GM18520 (cell line): ENCODE data around the gene MYBBP1A.

ENCODE experiments used
- ATAC-seq: cut with Tn5 transposase; IDR thresholded peaks from one replicate; pipeline ENCODE4 v1.9.1; 2021; ENCODE audit not compliant: unreplicated experiment

Gene MYBBP1A

DNA sequence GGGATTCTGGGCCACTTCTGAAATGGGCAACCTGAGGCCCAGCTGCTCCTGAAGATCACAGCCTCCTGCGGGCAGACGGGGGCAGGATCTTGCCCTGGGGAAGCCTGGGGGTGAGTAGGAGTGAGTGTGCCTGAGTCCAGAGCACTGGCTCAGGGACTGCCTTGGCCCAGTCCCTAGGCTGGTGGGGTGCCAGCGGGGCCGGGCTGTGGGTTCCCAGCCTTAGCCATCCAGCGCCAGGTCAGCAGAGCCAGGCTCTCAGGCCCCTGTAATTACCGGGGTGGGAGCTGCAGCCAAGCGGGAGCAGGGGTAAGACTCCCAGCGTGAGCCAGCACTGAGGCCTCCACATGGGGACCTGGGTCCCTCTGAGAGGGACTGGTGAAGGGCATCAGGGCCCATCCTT is 48.3 kb downstream of the MYBBP1A start:
- ATAC-seq = no peak

DNA sequence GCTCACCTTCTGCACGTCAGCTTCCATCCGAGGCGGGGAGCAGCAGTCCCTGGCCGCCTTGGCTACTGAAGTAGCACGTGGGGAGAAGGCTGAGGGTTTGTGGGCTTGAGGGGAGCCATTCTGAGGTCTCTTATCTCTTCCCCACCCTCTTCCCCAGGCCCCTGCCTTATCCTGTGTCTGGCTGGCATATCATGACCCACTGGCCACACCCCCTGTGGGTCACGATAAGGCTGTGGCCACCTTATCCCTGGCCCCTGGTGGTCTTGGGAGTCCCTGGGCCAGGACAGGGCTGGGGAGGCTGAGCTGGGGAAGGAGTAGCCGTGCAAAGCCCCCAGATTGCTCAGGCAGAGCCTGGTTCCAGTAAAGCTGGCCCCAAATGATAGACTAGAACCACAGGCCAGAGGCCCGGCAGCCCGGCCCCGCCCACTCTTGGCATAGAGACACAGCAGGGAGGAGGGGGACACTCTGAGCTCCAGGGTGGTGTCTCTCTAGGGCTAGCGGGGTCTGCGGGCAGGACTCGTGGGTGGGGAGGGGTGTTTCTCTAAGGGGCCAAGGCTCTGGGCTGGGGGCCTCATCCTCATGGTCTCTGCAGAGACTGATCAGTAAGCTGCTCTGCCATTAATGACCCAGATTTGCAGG is 48.9 kb downstream of the MYBBP1A start:
- no peak for ATAC-seq

DNA sequence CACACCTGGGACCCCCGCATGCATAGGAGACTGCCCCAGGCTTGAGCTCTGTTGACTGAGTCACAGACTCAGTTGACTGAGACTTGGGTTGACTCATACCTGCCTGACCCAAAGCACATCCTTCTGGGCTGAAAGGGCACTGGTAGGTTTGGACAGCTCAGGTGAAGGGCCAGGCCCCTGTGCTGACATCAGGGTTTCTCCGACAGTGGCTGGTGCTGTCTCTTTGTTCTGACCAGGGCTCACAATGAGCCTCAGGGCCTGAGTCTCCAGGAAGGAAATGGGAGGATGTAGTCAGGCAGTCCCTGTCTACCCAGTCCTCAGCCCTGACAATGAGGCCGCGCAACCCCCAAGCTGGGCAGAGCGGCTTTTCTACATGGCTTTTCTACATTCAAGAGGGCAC is 50.0 kb downstream of the MYBBP1A start:
- no peak for ATAC-seq

DNA sequence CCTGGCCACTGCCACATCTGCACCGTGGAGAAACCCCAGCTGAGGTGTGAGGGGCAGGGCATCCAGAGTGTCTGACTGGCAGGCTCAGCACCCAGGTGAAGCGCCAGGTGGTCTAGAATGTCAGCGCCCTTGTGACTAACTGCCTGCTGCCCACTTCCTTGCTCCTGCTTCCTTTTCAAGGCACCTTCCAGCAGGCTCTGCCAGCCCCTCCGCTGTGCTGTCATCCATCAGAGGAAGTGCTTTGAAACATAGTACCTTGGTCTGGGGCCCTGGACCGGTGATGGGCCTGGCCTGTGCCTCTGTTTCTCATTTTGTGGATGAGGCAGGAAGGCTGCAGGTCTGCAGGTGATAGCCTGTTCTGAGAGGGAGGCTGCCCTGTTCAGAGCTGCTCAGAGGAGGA is 51.0 kb downstream of the MYBBP1A start:
- ATAC-seq = no peak

DNA sequence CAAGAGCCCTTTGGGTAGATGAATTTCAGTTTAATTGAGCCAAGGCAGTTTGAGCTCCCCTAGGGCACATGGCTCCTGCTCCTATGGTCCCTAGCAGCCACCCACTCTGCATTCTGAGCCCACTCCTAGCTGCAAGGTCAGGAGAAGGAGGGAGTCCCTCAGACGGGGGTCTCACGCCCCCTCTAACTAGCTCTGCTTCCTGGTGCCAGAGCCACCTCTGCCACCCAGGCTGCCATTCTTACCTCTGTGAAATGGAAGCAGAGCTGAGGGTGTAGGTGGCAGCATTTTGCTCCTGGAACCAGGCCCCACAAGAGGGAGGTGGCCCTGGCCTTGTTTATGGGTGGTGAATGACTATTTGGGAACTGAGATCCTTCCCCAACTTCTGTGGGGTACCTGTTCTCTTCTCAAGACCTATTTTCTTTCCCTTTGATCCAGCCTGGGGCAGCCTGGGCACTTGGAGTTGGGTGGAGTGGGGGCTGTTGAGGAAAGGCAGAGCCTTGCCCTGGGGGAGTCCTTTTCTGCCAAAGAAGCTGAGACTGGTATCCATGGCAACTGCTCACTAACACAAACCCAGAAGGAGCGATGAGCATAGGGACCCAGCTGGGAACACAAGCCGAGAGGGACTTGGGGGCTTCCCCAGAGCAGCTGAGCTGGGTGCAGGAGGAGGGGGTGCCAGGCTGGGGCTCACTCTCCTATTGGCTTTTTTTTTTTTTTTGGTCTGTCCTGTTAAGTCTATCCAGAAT is 51.7 kb downstream of the MYBBP1A start:
- ATAC-seq = no peak

DNA sequence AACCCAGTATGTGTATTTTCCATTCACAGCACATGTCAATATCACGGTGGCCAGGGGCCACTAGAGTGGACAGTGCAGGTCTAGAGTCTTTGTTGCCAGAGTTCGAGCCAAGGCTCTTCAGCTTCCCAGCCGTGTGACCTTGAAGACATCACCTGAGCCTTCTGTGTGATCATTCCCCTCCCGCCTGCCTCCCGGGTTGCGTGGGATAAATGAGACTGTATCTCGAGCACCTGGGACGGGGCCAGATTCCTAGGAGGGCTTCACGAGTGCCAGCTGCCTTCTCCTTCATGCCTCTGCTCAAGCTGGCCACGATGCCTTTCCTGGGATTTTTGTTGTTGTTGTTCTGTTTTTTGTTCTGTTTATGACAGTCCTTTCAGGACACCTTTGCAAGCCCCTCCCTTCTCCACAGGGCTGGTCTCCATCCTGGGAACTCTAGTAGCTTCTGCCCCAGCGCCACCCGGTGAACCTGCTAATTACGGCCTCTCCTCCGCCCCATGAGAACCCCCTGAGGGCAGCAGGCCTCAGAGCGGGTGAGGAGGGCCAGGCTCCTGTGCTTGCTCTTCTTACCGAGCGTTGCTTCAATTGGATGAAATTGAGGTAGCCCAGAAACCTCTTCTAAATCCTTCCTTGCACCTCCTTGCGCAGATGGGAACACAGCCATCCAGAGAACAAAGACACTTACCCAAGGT is 52.6 kb downstream of the MYBBP1A start:
- no peak for ATAC-seq

DNA sequence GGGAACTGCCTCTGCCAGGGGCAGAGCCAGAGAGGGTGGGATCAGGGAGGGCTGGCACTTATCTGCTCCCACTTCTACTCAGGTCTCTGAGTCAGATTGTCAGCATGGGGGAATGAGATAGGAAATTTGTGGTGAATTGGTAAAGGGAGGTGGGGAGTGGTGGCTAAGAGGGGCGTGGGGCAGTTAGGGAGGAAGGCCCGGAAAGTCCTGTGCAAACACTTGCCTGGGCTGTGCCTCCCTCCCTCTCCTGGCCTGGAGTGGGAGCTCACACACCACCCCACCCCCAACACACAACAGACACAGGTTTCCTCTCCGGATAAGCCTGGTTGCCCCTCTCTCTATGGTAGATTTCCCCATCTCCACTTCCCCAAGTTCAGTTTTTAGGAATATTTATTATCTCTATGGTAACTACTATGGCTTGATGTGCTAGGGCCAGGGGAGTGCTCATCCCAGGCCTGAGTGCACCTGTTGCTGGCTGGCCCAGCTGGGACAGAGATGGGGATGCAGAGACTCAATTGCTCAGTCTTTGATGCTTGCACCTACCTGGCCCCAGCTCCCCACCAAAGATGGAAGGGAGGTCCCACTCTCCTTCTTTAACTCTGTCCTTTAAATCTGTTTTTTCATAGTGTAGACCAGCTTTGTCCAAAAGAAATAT is 53.8 kb downstream of the MYBBP1A start:
- no peak for ATAC-seq

DNA sequence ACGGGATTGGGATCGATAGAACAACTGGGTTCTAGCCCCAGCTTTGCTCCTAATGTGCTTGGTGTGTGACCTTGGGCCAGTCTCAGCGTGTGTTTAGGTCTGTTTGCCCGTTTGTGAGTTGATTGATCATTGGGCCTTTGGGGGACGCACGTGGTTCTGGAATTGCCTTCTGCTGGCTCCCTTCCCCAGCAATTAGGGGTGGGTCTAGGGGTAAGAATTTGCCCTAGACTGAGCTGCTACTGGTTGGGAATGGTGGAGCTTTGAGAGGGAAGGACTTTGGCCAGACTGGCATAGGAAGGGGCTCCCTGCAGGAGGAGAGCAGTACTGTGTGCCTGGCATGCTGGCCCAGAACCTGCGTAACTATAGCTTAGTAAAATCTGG is 55.0 kb downstream of the MYBBP1A start:
- no peak for ATAC-seq

DNA sequence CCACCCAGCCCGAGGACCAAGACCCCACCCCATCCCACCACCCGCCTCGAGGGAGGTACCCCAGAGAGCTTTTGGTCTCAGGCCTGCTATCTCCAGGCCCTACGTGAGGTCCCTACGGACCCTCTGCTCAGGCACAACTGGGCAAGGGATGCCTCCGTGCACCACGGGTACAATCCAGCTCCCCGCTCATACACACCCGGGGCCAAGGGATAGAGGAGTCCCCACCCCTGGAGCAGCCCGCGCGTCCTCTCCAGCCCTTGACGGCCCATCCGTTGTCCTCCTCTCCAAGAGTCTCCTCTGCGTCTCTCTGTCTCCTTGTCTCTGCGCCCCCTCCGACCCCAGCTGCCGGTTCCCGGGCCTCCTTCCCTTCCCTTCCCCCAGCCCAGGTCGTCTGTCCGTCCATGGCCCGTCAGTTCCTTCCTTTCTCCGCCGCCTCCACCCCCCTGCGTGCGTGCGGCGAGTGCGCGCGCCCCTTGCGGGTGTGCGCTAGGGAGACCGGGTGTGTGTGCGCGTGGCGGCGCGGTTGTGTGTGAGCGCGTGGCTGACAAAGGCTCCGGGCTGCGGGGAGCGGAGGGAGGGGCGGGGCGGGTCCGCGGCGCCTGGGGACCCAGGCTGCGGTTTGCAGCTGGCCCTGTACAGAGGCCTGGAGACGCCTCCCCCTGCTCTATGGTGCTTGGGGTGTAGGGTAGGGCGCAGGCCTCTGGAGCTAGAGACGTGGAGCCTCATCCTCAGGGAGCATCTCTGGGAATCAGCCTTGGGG is 55.6 kb downstream of the MYBBP1A start:
- ATAC-seq = no peak

DNA sequence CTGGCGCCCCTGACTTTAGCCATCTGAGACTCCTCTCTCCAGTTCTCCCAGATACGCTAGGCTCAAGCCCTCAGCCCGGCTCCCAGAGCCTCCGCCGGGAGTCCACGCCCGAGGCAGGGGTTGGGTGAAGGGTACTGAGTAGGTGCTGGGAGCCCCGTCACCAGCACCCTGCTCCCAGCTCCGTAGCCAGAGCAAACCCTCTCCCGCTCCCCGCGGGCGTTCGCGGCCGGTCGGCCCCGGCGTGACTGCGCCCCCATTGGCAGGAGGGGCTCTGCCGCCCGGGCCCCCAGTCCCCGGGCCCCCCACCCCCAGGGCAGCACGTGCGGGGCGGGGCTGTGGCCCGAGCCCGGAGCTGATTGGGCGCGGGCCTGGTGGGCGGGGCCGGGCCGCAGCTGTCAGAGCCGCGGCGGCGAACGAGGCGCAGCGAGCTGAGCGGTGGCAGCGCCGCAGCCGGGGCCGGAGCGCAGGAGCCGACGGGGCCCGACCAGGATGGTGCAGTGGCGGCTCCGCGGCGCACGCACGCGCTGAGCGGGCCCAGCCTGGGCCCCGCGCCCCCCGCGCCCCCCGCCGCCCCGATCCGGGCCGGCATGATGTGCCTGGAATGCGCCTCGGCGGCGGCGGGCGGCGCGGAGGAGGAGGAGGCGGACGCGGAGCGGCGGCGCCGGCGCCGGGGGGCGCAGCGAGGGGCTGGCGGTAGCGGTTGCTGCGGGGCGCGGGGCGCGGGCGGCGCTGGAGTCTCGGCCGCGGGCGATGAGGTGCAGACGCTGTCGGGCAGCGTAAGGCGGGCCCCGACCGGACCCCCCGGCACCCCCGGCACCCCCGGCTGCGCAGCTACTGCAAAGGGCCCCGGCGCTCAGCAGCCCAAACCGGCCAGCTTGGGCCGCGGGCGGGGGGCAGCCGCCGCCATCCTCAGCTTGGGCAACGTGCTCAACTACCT is 56.5 kb downstream of the MYBBP1A start, which contains the start of gene SPNS2:
TSS of gene SPNS2 (plus strand) at position 421 of the 937 bp plus-strand sequence. CDS start at position 588, 167 bp downstream.
- ATAC-seq = peak; percentile 36

DNA sequence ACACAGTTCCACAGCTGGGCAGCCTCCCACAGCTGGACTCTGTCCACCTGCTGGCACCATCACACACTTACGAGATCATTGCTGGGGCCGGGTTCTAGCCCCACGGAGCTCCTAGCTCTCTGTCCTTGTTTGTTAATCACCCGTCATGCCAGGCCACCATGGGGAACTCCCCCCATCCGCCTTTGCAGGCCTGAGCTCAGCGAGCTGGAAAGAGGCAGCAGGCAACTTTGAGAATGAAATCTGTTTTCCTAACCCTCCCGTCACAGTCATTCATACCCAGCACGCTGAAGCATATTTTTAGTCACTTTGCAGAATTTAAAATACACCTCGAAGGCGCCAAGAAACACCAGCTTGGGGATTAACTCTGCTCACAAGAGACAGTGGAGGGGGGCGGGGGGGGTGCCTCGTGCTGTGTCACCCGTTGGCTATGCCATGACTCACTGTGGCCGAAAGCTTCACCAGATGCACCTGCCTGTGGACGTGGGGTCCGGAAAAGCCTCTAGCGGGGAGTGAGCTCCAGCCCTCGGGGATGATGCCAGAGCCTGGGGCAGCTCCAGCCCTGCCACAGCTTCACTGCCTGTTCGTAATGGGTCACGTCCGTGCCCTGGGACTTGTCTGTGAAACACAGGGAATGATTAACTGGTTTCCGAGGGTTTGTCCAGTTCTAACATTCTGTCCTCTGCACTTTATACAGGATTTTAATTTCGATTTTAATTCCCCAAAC is 57.9 kb downstream of the MYBBP1A start:
- no peak for ATAC-seq

DNA sequence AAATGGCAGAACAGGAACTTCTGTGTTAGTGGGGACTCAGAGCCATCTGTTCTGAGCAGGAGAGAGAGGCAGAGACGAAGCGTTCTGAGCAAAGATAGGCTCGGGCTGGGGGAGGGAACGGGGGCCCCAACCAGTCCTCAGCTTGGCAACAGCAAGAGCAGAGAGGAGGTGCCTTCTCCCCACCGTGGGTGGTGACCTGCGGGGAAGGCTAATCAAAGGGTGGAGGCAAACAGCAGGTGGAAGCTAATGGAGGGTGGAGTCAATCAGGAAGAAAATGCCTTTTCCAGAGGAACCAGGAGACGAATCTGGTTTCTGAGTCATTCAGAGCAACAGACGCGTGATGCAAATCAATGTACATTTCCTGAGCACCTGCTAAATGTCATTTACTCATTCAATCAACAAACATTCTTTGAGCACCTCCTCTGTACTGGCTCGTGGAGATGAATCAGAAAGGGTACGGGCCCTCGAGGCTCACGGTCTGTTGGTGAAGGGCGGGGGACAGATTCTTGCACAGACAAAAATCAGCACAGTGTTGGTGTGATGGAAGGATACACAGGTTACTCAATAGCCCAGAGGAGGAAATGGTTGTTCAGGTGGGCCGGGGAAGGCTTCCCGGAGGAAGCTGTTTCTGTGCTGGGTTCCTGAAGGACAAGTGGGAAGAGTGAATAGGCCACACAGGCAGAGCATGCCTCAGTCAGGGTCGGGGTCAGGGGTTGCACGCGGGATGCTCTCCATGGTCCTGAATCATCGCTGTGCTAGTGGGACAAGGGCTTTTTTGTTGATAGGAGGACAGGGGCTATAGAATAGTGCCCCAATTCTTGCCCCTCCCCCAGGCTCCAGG is 62.2 kb downstream of the MYBBP1A start:
- no peak for ATAC-seq

DNA sequence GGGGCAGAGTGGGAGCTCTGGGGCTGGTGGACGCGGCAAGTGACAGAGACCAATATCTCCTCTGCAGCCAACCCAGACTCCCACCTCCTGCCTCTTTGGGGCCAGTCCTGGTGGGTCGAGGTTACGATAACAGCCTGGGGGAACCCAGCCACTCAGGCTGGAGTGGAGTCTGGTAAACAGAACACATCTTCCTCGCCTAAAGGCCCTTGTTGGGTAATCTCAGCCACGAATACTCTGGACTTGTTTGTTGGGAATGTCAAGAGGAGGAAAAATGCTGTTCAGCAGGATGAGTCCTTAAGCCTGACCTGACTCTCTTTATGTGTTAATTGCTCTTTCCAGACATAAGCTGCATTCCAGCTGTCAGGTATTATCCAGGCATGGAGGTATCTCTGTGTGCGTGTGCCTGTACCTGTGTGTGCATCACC is 64.5 kb downstream of the MYBBP1A start:
- ATAC-seq = no peak

DNA sequence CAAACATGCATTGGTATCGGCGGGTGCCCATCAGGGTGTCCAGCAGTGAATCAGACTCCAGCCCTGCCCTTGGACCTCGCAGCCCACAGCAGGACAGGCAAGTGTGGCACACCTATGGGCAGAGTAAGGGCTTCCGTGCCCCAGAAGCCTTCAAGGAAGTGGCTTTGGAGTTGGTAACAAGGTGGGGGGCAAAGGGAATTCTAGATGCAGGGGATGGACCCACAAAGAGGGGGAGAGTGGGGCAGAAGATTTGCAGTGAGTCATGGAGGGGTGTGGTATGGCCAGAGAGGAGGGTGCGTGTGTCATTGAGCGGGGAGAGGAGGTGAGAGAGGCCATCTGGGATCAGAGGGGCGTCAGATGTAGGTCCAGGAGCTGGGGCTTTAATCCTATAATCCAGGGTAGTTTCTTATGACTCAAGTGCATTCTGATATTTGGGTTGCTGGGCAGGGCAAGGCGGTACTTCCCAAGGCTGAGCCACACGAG is 65.0 kb downstream of the MYBBP1A start:
- no peak for ATAC-seq

DNA sequence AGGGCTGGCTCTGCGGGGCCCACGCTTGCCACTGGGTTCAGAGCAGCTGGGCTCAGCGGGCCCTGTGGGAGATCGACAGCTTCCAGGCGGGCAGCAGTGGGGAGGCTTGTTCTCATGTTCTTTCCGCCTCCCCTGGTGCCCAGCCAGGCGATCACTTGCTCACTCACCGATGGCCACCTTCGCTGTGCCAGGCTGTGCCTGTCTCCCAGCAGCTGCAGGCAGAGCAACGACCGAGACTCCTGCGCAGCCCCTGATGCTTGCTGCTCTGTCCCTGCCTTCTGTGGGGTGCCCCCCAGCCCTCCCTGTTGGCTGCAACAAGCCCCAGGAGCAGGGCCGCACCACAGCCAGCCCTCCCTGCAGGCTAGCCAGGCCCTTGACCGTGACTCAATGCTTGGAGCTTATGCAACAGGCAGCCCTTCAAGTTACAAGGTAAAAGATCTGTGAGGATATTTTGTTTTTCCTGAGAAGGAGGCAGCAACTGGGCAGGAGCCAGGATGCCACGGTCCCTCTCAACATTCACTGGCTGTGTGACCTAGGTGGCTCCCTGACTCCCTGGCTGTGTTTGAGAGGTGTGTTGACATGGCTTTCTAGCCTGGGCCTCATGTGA is 66.1 kb downstream of the MYBBP1A start:
- no peak for ATAC-seq
